Stimulated activated CD8-positive, alpha-beta memory T cell treated with anti-CD3 and anti-CD28 coated beads, Interleukin-15, amount 100 ng/mL, for 1 hour (primary cell): Measurements from ENCODE around the gene ASRGL1.

ENCODE experiments used
- DNase-seq: peaks from one replicate; pipeline ENCODE4 v3.0.0-alpha.2; 2020; ENCODE audit warnings: low read depth

ASRGL1 gene

GRCh38 chr11:62416596-62416995 is 79.3 kb downstream of the ASRGL1 start:
- no peak for DNase-seq

GRCh38 chr11:62418136-62418535 is 80.9 kb downstream of the ASRGL1 start:
- no peak for DNase-seq

GRCh38 chr11:62418733-62419132 is 81.5 kb downstream of the ASRGL1 start, which contains the start of gene SCGB1A1:
TSS of gene SCGB1A1 (plus strand) at chr11:62419033. CDS start at chr11:62419096, 63 bp downstream.
- no peak for DNase-seq

GRCh38 chr11:62419314-62419929 is 82.2 kb downstream of the ASRGL1 start:
- DNase-seq = no peak

GRCh38 chr11:62419943-62420342 is 82.7 kb downstream of the ASRGL1 start:
- DNase-seq = no peak

- DNase-seq = no peak
Observed at GRCh38 chr11:62420882-62421281, 83.6 kb downstream of the ASRGL1 start.

GRCh38 chr11:62421996-62422395 is 84.7 kb downstream of the ASRGL1 start:
- no peak for DNase-seq

GRCh38 chr11:62423012-62423411 is 85.8 kb downstream of the ASRGL1 start:
- no peak for DNase-seq

GRCh38 chr11:62427630-62428233 is 90.5 kb downstream of the ASRGL1 start:
- no peak for DNase-seq

GRCh38 chr11:62428871-62429560 is 91.8 kb downstream of the ASRGL1 start:
- DNase-seq = no peak

- DNase-seq = no peak
Observed at GRCh38 chr11:62430425-62430824, 93.2 kb downstream of the ASRGL1 start.

GRCh38 chr11:62431171-62431901 is 94.1 kb downstream of the ASRGL1 start:
- DNase-seq = no peak

- DNase-seq = no peak
Observed at GRCh38 chr11:62432695-62433094, 95.4 kb downstream of the ASRGL1 start.

GRCh38 chr11:62433141-62433903 is 96.1 kb downstream of the ASRGL1 start:
- no peak for DNase-seq

GRCh38 chr11:62433904-62434276 is 96.6 kb downstream of the ASRGL1 start:
- no peak for DNase-seq

GRCh38 chr11:62435846-62436660 is 98.8 kb downstream of the ASRGL1 start:
- DNase-seq = no peak

- no peak for DNase-seq
Observed at GRCh38 chr11:62437616-62438015, 100.4 kb downstream of the ASRGL1 start.

GRCh38 chr11:62438641-62439040 is 101.4 kb downstream of the ASRGL1 start:
- DNase-seq = no peak

- no peak for DNase-seq
Observed at GRCh38 chr11:62439785-62440602, 102.7 kb downstream of the ASRGL1 start.
